OCI-LY7 (cell line): ENCODE measurements around the gene INPP5A. TPM values are rescaled to one million over a fixed set of nuclear protein-coding genes. Genes with fewer than 3 reads are reported as not detected.

ENCODE experiments used
- BruUV-seq: library from RNA; stranded (reverse); fragments of 400-500 nt; replicated peaks from 2 replicates; lab custom pipeline; 2021; lab: Mats Ljungman, UMichigan
- CTCF ChIA-PET: fragments of 300-600 bp; sonication (Branson Sonifier 250); formaldehyde crosslinking; loops from one replicate; lab custom pipeline; 2022; ENCODE audit warnings: antibody characterized with exemption; ENCODE audit not compliant: unreplicated experiment; lab: Charles Lee
- POLR2A ChIA-PET: fragments of 300-600 bp; sonication (Branson Sonifier 250); formaldehyde crosslinking; loops from one replicate; lab custom pipeline; 2022; ENCODE audit warnings: antibody characterized with exemption; lab: Charles Lee
- DNase-seq: peaks from one replicate; pipeline ENCODE4 v3.0.0-alpha.2; 2015; ENCODE audit warnings: low spot score
- H2AFZ ChIP-seq: fragments of 200-600 bp; sonication (generic), shearing (Covaris generic); 2 replicates; pipeline ENCODE4 v1.6.1; 2014; ENCODE audit warnings: mild to moderate bottlenecking, antibody characterized with exemption, low read length, moderate library complexity
- H3K27ac ChIP-seq: fragments of 200-600 bp; sonication (generic); 2 replicates; pipeline ENCODE4 v1.5.1; 2014; ENCODE audit warnings: mixed run types, low read depth, mild to moderate bottlenecking, moderate library complexity, low read length, inconsistent platforms; ENCODE audit not compliant: poor library complexity, severe bottlenecking
- H3K36me3 ChIP-seq: fragments of 200-600 bp; sonication (generic); 2 replicates; pipeline ENCODE4 v1.6.1; 2014; ENCODE audit warnings: mild to moderate bottlenecking, antibody characterized with exemption, low read length, moderate library complexity, mixed read lengths; ENCODE audit not compliant: insufficient read depth
- H3K4me1 ChIP-seq: fragments of 200-600 bp; sonication (generic); 2 replicates; pipeline ENCODE4 v1.5.1; 2014; ENCODE audit warnings: mild to moderate bottlenecking, low read length; ENCODE audit not compliant: insufficient read depth, poor library complexity, severe bottlenecking
- H3K4me2 ChIP-seq: fragments of 200-600 bp; sonication (generic); 2 replicates; pipeline ENCODE4 v1.6.1; 2014; ENCODE audit warnings: mild to moderate bottlenecking, low read length
- H3K4me3 ChIP-seq: fragments of 200-600 bp; sonication (generic); 2 replicates; pipeline ENCODE4 v1.5.1; 2014; ENCODE audit warnings: mild to moderate bottlenecking, low read depth, low read length; ENCODE audit not compliant: poor library complexity, severe bottlenecking
- H3K79me2 ChIP-seq: fragments of 200-600 bp; sonication (generic); 2 replicates; pipeline ENCODE4 v1.6.1; 2016; ENCODE audit warnings: low read depth, mild to moderate bottlenecking, low read length, moderate library complexity, mixed read lengths; ENCODE audit not compliant: insufficient read depth
- H3K9me2 ChIP-seq: fragments of 200-600 bp; sonication (generic); 2 replicates; pipeline ENCODE4 v1.6.1; 2016; ENCODE audit warnings: mild to moderate bottlenecking, low read length, mixed read lengths; ENCODE audit not compliant: insufficient read depth
- H3K9me3 ChIP-seq: fragments of 200-600 bp; sonication (generic); 2 replicates; pipeline ENCODE4 v1.6.1; 2014; ENCODE audit warnings: mild to moderate bottlenecking, mixed run types, low read length, mixed read lengths
- H4K20me1 ChIP-seq: fragments of 200-600 bp; sonication (generic); 2 replicates; pipeline ENCODE4 v1.6.1; 2014; ENCODE audit warnings: mild to moderate bottlenecking, antibody characterized with exemption, low read length, moderate library complexity, mixed read lengths; ENCODE audit not compliant: insufficient read depth
- EZH2phosphoT487 ChIP-seq: fragments of 200-600 bp; sonication (generic); IDR thresholded peaks from 2 replicates; pipeline ENCODE4 v1.6.1; 2018; ENCODE audit warnings: low read depth, borderline replicate concordance, mild to moderate bottlenecking, mixed run types, antibody characterized with exemption, low read length, moderate library complexity, mixed read lengths
- intact Hi-C: fragments of 100-400 bp; cut with micrococcal nuclease; formaldehyde crosslinking; loops from one replicate; pipeline ENCODE4 v1.10.0; 2022; ENCODE audit not compliant: unreplicated experiment
- total RNA-seq, 2 experiments: library from RNA; depleted of rRNA in 1 of 2; stranded (reverse); fragments of >200 nt in 1 of 2; shearing (Covaris generic) in 1 of 2; gene quantifications; 2 replicates each; pipeline ENCODE4 v1.2.3, GENCODE V29; 2014 to 2022
- TF ChIP-seq, protein P1 (sequence below): fragments of 200-600 bp; sonication (generic); conservative IDR thresholded peaks from 2 replicates; pipeline ENCODE4 v1.5.1; 2014; ENCODE audit warnings: mild to moderate bottlenecking, antibody characterized with exemption, low read length, moderate library complexity, mixed read lengths

The INPP5A gene
- total RNA-seq, 2 experiments from 2014 or later, result 14.5 to 18.4 TPM

DNA sequence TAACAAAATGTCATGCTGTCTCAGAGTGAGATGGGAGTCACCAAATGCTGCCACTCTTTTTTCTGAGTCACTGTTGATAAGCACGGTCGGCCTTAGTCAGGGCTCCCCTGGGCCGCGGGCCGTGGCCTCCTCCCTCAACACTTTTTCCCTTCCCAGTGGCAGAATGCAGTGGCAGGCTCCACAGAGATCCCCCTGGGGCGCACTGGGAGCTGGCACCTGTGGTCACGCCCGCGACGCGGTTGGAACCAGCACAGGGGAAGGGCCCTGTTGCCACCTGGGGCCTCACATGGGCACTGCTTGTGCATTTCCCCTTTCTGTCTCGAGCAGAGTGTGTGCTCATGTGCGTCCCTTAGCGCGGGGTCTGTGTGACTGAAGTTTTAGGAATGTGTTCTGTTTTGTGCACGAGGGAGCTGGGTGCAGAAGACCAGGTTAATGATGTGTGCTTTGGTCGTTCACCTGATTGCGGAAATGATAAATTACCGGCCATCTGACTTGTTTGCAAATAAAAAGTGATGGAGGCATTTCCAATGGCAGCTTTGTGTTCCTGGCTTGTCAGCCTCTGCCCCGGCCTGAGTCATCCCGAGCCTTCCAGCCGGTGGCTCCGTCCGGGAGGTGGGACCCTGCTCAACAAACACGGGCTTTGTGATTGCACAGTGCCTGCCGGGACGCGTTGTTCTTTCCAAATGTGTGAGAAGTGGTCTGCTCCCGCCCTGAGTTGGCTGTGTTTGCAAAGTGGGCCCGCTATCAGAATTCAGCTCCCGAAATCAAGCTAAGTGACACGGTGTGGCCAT, 147.7 kb downstream of the INPP5A start:
- no peaks in the 10 kb centered on the region for H3K79me2 ChIP-seq
- ChIA-PET CTCF (interaction anchor here (1.1 kb wide), 1 partner anchor 218 kb away, joined by 8 read pairs; no protein-coding TSS in a partner anchor), POLR2A (no interaction called here)
- no peaks in the 10 kb centered on the region for H3K36me3 ChIP-seq
- H3K27ac ChIP-seq, result no peak overlapping the region
- no peak for TF ChIP-seq EZH2phosphoT487
- TF ChIP-seq, protein P1, sequence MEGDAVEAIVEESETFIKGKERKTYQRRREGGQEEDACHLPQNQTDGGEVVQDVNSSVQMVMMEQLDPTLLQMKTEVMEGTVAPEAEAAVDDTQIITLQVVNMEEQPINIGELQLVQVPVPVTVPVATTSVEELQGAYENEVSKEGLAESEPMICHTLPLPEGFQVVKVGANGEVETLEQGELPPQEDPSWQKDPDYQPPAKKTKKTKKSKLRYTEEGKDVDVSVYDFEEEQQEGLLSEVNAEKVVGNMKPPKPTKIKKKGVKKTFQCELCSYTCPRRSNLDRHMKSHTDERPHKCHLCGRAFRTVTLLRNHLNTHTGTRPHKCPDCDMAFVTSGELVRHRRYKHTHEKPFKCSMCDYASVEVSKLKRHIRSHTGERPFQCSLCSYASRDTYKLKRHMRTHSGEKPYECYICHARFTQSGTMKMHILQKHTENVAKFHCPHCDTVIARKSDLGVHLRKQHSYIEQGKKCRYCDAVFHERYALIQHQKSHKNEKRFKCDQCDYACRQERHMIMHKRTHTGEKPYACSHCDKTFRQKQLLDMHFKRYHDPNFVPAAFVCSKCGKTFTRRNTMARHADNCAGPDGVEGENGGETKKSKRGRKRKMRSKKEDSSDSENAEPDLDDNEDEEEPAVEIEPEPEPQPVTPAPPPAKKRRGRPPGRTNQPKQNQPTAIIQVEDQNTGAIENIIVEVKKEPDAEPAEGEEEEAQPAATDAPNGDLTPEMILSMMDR, result no peak
- H3K4me2 ChIP-seq, result no peak overlapping the region
- H4K20me1 ChIP-seq, result no peaks in the 10 kb centered on the region; the same call in 1 of the 2 replicates
- DNase-seq, result peak; percentile 3
- intact Hi-C loops, result no loop called here
- BruUV-seq, result no TSS peak
- H3K9me3 ChIP-seq, result no peaks in the 10 kb centered on the region
- H2AFZ ChIP-seq, result no peak overlapping the region
- H3K4me1 ChIP-seq, result no peaks in the 10 kb centered on the region
- H3K4me3 ChIP-seq, result no peak overlapping the region
- H3K9me2 ChIP-seq, result no peaks in the 10 kb centered on the region

DNA sequence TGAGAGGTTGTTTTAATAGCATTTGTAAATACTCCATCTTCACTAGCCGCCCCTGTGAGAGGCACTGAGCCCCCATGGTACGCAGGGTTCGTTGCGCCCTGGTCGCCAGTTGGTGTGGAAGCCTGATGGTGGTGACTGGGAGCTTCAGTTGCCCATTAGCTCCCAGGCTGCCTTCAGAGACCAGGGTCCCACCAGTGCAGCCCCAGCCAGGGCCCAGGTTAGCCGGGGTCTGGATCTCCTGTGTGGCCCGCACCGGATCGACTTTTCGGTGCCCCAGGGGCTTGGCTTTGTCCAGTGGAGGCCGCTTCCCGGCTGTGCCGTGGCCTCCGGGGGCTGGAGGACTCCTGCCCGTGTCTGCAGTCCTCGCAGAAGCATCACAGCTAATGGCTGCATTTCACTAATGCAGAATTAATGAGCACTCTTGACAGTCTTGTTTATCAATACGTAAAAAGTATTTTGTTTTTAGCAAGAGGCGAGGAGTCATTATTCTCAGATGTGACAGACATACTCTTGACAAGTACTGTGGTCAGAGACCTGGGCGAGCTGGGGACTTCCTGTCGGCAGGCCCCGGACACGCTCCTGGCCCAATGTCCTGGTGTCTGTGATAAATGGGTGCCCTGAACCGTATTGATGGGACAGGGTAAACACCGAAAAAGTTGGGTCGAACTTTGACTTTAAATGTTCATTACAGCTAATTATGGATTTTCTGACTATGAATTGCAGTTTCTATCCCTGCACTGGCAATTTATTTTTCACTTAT, 148.5 kb downstream of the INPP5A start:
- H3K36me3 ChIP-seq, result no peaks in the 10 kb centered on the region
- H4K20me1 ChIP-seq, result no peaks in the 10 kb centered on the region; the same call in 1 of the 2 replicates
- H2AFZ ChIP-seq, result no peak overlapping the region
- intact Hi-C loops, result no loop called here
- no peak for TF ChIP-seq EZH2phosphoT487
- TF ChIP-seq, protein P1, result no peak
- no peak overlapping the region for H3K4me2 ChIP-seq
- no peaks in the 10 kb centered on the region for H3K9me3 ChIP-seq
- H3K4me3 ChIP-seq, result no peak overlapping the region
- BruUV-seq, result no TSS peak
- no peaks in the 10 kb centered on the region for H3K4me1 ChIP-seq
- no peak overlapping the region for H3K27ac ChIP-seq
- no peaks in the 10 kb centered on the region for H3K79me2 ChIP-seq
- ChIA-PET CTCF (no interaction called here), POLR2A (no interaction called here)
- no peaks in the 10 kb centered on the region for H3K9me2 ChIP-seq
- DNase-seq, result no peak
